ENCODE results near the gene ZNF341.

ZNF341 gene

GRCh38 chr20:33739493-33739892, 7.7 kb downstream of the ZNF341 start:
- TF ChIP-seq CTCF (IDR thresholded peaks at IDR 0.05; ENCODE audit: poor library complexity, severe bottlenecking): no peak
- no peaks in the 10 kb centered on the region for H3K36me3 ChIP-seq (ENCODE audit: low read depth)
- no peaks in the 10 kb centered on the region for H3K27me3 ChIP-seq (ENCODE audit: insufficient read depth, poor library complexity, severe bottlenecking)
- H3K4me3 ChIP-seq (ENCODE audit: severe bottlenecking): no peak overlapping the region
- peaks cover 12% of the 10 kb centered on the region for H3K4me1 ChIP-seq (ENCODE audit: insufficient read depth, poor library complexity, severe bottlenecking)
- ATAC-seq (ENCODE audit: low read depth): no peak
- peaks cover 17% of the 10 kb centered on the region for H3K9me3 ChIP-seq (ENCODE audit: severe bottlenecking)
- no peak overlapping the region for H3K27ac ChIP-seq (ENCODE audit: poor library complexity, severe bottlenecking)
- DNase-seq (ENCODE audit: low spot score): no peak

GRCh38 chr20:33740189-33740588, 8.4 kb downstream of the ZNF341 start:
- peaks cover 17% of the 10 kb centered on the region for H3K9me3 ChIP-seq (ENCODE audit: severe bottlenecking)
- ATAC-seq (ENCODE audit: low read depth) (no peak), DNase-seq (ENCODE audit: low spot score) (no peak)
- no peaks in the 10 kb centered on the region for H3K27me3 ChIP-seq (ENCODE audit: insufficient read depth, poor library complexity, severe bottlenecking)
- no peaks in the 10 kb centered on the region for H3K36me3 ChIP-seq (ENCODE audit: low read depth)
- no peak overlapping the region for H3K27ac ChIP-seq (ENCODE audit: poor library complexity, severe bottlenecking)
- no peak for TF ChIP-seq CTCF (IDR thresholded peaks at IDR 0.05; ENCODE audit: poor library complexity, severe bottlenecking)
- H3K4me3 ChIP-seq (ENCODE audit: severe bottlenecking): no peak overlapping the region
- peaks cover 14% of the 10 kb centered on the region for H3K4me1 ChIP-seq (ENCODE audit: insufficient read depth, poor library complexity, severe bottlenecking)

GRCh38 chr20:33744181-33744580, 12.4 kb downstream of the ZNF341 start:
- no peaks in the 10 kb centered on the region for H3K27me3 ChIP-seq (ENCODE audit: insufficient read depth, poor library complexity, severe bottlenecking)
- H3K36me3 ChIP-seq (ENCODE audit: low read depth): no peaks in the 10 kb centered on the region
- no peak for DNase-seq (ENCODE audit: low spot score)
- no peak for TF ChIP-seq CTCF (IDR thresholded peaks at IDR 0.05; ENCODE audit: poor library complexity, severe bottlenecking)
- H3K9me3 ChIP-seq (ENCODE audit: severe bottlenecking): no peaks in the 10 kb centered on the region
- H3K4me3 ChIP-seq (ENCODE audit: severe bottlenecking): no peak overlapping the region
- ATAC-seq (ENCODE audit: low read depth): no peak; the same call in 2 of the 3 replicates
- peaks cover 14% of the 10 kb centered on the region for H3K4me1 ChIP-seq (ENCODE audit: insufficient read depth, poor library complexity, severe bottlenecking)
- no peak overlapping the region for H3K27ac ChIP-seq (ENCODE audit: poor library complexity, severe bottlenecking)

GRCh38 chr20:33744773-33745385, 13.1 kb downstream of the ZNF341 start:
- no peak overlapping the region for H3K4me3 ChIP-seq (ENCODE audit: severe bottlenecking)
- no peaks in the 10 kb centered on the region for H3K27me3 ChIP-seq (ENCODE audit: insufficient read depth, poor library complexity, severe bottlenecking)
- peaks cover 14% of the 10 kb centered on the region for H3K4me1 ChIP-seq (ENCODE audit: insufficient read depth, poor library complexity, severe bottlenecking)
- H3K36me3 ChIP-seq (ENCODE audit: low read depth): no peaks in the 10 kb centered on the region
- no peak for TF ChIP-seq CTCF (IDR thresholded peaks at IDR 0.05; ENCODE audit: poor library complexity, severe bottlenecking)
- no peaks in the 10 kb centered on the region for H3K9me3 ChIP-seq (ENCODE audit: severe bottlenecking)
- H3K27ac ChIP-seq (ENCODE audit: poor library complexity, severe bottlenecking): no peak overlapping the region
- peak; percentile 62 for ATAC-seq (ENCODE audit: low read depth)
- DNase-seq (ENCODE audit: low spot score): no peak

GRCh38 chr20:33746325-33746998, 14.7 kb downstream of the ZNF341 start:
- no peak for TF ChIP-seq CTCF (IDR thresholded peaks at IDR 0.05; ENCODE audit: poor library complexity, severe bottlenecking)
- no peak for DNase-seq (ENCODE audit: low spot score)
- Histone ChIP-seq H3K4me1 (ENCODE audit: insufficient read depth, poor library complexity, severe bottlenecking) (peaks cover 14% of the 10 kb centered on the region), H3K27ac (ENCODE audit: poor library complexity, severe bottlenecking) (no peak overlapping the region), H3K4me3 (ENCODE audit: severe bottlenecking) (no peak overlapping the region), H3K27me3 (ENCODE audit: insufficient read depth, poor library complexity, severe bottlenecking) (no peaks in the 10 kb centered on the region), H3K9me3 (ENCODE audit: severe bottlenecking) (no peaks in the 10 kb centered on the region), H3K36me3 (ENCODE audit: low read depth) (no peaks in the 10 kb centered on the region)
- no peak for ATAC-seq (ENCODE audit: low read depth)

Data from RWPE2 (cell line).